ENCODE data around the gene PLXNA3. TPM values are rescaled to one million over a fixed set of nuclear protein-coding genes. Genes with fewer than 3 reads are reported as not detected.
A peak's percentile ranks its signal among the peaks of the same experiment; 100 is the strongest.

The PLXNA3 gene
- total RNA-seq, 1 donor = 26.8 TPM

GRCh38 chrX:154441564-154441963 lies 16.5 kb upstream of the PLXNA3 start:
- no peak overlapping the region for H3K4me3 ChIP-seq (ENCODE audit: low read depth, low read length)
- no peak for DNase-seq (ENCODE audit: low read depth)
- TF ChIP-seq CTCF (IDR thresholded peaks at IDR 0.05; ENCODE audit: insufficient read depth, low read depth, low read length) = no peak

GRCh38 chrX:154441984-154442707 lies 15.9 kb upstream of the PLXNA3 start:
- no peak overlapping the region for H3K4me3 ChIP-seq (ENCODE audit: low read depth, low read length)
- no peak for DNase-seq (ENCODE audit: low read depth)
- TF ChIP-seq CTCF (IDR thresholded peaks at IDR 0.05; ENCODE audit: insufficient read depth, low read depth, low read length) = no peak

- H3K4me3 ChIP-seq (ENCODE audit: low read depth, low read length) = peak overlapping the region; percentile 44
- TF ChIP-seq CTCF (IDR thresholded peaks at IDR 0.05; ENCODE audit: insufficient read depth, low read depth, low read length) = no peak
- DNase-seq (ENCODE audit: low read depth) = peak; percentile 5
These were observed 14.6 kb upstream of the PLXNA3 start for GRCh38 chrX:154443479-154443910.

GRCh38 chrX:154443992-154444754 lies 13.9 kb upstream of the PLXNA3 start, which contains the start of gene FAM50A:
TSS of gene FAM50A (plus strand) at chrX:154444141. CDS start at chrX:154444236, 95 bp downstream.
- peak within 1 kb of the TSS; percentile 66 for H3K4me3 ChIP-seq (ENCODE audit: low read depth, low read length)
- DNase-seq (ENCODE audit: low read depth) = peak; percentile 65
- TF ChIP-seq CTCF (IDR thresholded peaks at IDR 0.05; ENCODE audit: insufficient read depth, low read depth, low read length) = no peak

GRCh38 chrX:154444755-154445246 lies 13.3 kb upstream of the PLXNA3 start:
- no peak for DNase-seq (ENCODE audit: low read depth)
- H3K4me3 ChIP-seq (ENCODE audit: low read depth, low read length) = peak overlapping the region; percentile 66
- TF ChIP-seq CTCF (IDR thresholded peaks at IDR 0.05; ENCODE audit: insufficient read depth, low read depth, low read length) = no peak

- DNase-seq (ENCODE audit: low read depth) = no peak
- no peak overlapping the region for H3K4me3 ChIP-seq (ENCODE audit: low read depth, low read length)
- TF ChIP-seq CTCF (IDR thresholded peaks at IDR 0.05; ENCODE audit: insufficient read depth, low read depth, low read length) = no peak
These were observed 12.3 kb upstream of the PLXNA3 start for GRCh38 chrX:154445776-154446175.

All from fibroblast of villous mesenchyme (primary cell).